HL-60/S4 (cell line): Measurements from ENCODE around the gene CPT1B.
"Not testable (repeated sequence)": the region's sequence is repeated elsewhere in the genome, so short reads cannot be mapped to it uniquely, and the experiment has no call there.

ENCODE experiments used
- in situ Hi-C: fragments of 300-500 bp; cut with MboI; formaldehyde crosslinking; loops from 2 replicates; pipeline ENCODE4 v1.14.3; 2022; ENCODE audit warnings: low sequenced_read_pairs

The CPT1B gene

DNA sequence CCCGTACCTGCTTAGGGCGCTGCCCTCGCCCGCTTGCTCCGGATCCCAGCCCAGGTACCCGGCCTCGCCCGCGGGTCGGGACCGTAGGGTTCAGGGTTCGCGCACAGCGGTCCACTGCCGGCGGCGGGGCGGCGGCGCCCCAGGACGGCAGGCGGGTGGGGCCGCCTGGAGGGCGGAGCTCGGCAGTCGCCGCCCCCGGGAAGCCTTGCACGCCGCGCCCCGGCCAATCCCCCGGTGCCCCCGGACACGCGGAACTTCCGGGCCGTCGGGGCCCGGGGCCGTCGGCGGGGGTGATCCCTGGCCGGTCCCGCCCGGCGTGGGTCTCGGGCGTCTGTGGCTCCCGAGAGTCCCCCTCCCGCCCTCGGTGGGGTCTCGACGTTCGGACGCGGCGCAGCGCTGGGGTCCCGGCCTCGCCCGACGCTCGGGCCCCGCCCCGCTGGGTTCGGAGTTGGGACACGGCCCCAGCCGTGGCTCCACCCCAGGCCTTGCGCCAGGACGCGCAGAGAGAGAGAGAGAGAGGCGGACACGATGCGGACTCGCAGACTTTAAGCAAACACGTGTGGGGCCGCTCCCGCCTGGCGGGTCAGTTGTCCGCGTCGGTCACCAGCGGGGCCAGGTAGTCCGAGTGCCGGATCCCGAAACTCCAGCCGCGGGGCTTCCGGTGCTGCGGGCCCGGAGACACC lies 48.2 kb downstream of the CPT1B start, which contains the start of gene TYMP:
TSS of gene TYMP (minus strand) at position 116 of the 683 bp plus-strand sequence. CDS start 303 bp downstream, outside the sequence.
- in situ Hi-C loops = no loop called here

DNA sequence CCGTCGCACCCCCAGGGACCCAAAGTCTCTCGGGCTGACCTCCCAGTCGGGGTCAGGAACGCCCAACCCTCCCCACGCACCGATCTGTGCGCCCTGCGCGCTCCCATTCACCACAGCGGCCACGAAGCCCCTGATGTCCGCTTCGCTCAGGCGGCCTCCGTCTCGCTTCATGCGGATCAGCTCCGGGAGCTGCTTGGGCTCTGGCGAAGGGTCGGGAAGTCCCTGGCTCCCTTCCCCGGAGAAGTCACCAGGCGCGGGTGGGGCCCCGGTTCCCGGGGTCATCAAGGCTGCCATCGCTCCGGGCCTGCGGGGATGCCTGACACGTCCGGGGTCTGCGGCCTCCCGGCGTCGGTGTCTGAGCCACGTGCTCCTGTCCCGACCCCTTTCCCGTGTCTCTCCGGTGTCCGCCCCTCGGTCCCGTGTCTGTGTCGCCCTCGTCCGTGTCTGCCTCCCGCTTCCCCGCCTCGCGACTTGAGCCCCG lies 48.8 kb downstream of the CPT1B start:
- in situ Hi-C loops = no loop called here

DNA sequence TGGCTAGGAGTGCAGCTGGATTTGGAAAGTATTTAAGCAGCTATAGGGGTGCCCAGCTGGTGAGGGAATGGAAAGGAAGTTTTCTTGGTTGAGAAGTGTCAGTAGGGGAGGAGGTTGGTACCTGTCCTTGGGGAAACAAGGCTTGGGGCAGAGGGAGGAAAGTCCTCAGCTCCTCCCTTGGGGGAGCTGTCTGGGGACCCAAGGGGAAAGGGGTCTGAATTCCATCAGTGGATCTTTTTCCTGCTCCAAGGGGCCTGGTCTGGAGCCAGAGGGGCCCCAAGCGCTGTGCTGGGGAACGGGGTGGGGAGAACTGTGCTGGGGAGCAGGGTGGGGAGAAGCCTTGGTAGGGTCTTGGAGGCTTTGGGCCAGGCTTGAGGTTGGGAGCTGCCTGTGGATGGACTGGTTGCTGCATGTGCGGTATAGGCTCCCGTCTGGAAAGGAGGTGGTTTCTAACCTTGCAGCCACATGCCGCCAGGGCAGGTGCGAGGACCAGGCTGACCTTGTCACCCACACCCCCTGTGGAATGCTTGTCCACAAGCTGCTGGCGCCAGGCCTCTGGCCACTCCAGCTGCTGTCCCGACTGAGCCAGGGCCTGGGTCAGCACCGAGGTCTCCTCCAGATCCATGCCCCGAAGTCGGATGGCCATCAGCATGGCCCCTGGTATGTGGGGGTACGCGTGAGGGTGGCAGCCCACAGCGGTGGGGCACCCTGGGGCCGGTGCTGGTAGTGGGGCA lies 49.4 kb downstream of the CPT1B start:
- in situ Hi-C loops = no loop called here

DNA sequence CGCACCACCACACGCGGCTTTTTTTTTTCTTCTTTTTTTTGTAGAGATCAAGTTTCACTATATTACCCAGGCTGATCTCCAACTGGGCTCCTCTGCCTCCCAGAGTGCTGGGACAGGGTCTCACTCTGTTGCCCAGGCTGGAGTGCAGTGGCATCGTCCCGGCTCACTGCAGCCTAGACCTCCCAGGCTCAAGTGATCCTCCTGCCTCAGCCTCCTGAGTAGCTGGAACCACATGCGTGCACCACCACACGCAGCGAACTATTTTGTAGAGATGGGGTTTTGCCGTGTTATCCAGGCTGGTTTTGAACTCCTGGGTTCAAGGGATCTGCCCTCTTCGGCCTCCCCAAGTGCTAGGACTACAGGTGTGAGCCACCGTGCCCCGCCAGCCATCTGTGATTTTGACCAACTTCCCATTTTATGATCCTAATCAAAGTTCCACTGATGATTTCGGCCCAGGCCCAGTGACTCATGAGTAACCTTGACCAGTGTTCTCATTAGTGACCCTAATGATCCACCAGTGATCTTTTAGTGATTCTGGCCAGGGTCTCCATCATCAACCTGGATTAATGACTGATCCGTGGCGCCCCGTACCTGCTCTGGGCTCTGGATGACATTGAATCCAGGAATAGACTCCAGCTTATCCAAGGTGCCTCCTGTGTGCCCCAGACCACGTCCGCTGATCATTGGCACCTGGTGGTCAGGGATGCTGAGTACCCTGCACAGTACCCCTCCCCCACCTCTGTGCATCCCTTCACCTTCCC lies 50.1 kb downstream of the CPT1B start:
- in situ Hi-C loops = no loop called here

DNA sequence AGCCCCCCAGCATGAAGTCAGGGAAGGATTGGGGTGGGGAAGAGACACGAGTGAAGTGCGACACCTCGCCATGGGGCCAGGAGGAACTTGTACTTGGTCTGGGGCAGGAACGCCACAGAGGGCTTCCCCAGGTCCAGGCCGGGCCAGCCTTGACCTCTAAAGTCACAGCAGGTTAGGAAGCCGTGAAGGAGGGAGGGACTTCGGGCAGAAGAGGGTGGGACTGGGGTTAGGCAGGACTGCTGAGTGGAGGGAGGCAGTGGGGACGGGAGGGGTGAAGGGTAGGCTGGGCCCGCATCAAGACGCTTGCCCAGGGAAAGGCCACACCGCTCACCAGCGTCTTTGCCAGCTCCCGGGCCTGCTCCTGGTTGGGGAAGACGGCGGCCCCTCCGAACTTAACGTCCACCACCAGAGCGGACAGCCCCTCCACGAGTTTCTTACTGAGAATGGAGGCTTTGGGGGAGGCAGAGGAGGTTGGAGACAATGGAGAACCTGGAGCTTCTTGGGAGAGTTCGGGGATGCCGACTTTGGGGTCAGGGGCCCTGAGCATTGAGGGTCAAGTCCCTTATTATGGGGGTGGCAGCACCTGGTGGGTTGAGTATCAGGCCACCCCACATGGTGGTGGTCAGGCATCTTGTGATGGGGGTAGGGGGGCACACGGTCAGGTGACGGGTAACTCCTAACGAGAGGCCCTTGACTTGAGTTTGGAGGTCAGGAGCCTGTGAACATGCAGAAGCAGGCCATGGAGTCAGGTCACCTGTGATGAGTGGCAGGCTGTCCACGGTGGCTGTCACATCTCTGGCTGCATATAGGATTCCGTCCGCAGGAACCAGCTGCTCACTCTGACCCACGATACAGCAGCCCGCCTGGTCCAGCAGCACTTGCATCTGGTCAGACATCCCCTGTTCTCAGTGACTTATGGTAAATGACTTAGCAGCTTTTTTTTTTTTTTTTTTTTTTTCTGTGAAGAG lies 51.1 kb downstream of the CPT1B start:
- in situ Hi-C loops = no loop called here

DNA sequence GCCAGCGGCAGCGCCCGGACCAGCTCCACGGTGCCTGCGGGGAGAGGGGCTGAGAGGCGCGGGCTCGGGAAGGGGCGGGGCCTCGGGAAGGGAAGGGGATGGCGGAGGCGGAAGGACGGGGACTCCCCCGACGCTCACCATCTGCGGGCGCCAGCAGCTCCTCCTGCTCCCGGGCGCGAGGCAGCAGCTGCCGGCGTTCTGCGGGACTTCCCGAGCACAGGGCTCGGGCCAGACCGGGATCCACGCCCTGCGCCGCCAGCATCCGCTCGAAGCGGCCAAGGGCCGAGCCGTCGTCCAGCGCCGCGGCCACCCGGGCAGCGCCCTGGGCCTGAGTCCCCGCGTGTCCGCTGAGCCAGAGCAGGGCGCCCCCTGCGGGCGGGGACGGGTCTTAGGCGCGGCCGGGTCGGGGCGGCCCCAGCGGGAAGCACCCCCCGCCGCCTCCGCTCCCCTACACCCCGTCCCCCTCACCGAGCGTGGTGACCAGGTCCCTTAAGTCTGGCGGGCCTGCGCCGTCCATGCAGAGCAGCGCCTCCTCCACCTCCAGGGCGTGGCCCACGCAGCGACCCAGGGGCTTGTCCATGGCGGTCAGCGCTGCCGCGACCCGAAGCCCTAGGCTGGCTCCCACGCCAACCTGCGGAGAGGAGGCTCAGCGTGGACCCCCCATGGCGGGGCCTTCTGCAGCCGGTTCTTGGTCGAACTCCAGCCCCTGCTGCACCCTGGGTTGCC lies 52.0 kb downstream of the CPT1B start:
- in situ Hi-C loops = no loop called here

DNA sequence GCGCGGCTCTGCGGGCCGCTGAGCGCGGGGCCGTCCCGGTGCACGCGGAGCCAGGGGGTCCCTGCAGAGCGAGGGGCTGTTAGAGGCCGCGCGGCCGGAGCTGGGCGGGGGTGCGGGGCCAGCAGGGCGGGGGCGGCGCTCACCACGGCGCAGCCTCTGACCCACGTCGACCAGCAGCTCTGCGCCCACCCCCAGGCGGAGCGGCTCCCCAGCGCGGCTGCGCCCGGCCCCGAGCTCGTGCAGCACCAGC lies 52.4 kb downstream of the CPT1B start:
- in situ Hi-C loops = no loop called here

DNA sequence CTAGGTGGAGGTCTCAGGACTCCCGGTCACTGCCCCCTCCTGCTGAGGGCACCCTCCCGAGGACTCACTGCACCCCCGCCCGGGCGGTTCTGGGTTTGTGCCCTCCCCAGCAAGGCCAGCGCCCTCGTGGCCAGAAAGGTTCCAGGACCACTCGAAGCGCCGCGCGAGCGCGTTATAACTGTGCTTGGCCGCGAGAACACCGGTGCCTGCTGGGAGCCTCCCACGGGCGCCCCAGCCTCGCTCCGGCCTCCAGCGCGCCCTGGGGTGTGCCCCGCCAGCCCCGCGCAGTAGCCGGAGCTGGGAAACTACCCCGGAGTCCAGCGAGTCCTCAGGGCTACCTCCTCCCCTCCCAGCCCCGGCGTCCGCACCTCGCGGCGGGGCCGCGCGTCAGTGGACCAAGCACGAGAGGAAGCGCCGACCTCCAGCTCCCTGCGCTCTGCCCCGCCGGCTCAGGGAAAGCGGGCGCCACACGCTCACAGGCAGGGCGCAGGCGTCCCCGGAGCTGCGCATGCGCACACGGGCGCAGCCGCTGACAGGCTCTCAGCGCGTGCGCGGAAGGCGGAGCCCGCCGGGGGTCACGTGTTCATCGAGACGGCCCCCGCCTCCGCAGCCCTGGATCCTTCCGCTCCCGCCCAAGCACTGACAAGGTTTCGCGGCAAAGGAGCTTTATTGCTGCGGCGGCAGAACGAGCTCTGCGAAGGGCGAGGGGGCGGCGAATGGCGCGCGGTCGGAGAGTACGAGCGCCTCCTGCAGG lies 52.9 kb downstream of the CPT1B start, which contains the start of gene SCO2:
TSS of gene SCO2 (minus strand) at position 495 of the 754 bp plus-strand sequence. CDS start 1,187 bp downstream, outside the sequence.
- in situ Hi-C loops = no loop called here

DNA sequence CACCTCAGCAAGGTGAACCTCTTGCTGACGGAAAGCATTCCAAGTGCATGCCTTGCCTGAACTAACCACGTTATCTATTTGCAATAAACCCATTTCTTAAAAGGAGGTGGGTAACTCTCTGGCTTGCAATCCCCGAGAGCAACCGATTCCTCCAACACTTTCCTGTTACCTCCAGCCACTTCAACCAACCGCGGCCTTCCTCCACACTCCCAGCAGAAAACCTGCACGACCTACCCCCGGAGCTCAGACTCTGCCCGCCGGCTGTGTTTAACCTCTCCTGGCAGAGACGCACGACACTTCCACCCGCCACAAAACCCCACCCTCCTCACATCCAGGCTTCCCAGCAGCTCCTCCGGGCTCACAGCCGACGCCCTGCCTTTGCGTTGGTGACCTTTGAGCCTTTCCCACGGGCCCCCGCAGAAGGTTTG lies 53.5 kb downstream of the CPT1B start:
- in situ Hi-C loops = no loop called here

DNA sequence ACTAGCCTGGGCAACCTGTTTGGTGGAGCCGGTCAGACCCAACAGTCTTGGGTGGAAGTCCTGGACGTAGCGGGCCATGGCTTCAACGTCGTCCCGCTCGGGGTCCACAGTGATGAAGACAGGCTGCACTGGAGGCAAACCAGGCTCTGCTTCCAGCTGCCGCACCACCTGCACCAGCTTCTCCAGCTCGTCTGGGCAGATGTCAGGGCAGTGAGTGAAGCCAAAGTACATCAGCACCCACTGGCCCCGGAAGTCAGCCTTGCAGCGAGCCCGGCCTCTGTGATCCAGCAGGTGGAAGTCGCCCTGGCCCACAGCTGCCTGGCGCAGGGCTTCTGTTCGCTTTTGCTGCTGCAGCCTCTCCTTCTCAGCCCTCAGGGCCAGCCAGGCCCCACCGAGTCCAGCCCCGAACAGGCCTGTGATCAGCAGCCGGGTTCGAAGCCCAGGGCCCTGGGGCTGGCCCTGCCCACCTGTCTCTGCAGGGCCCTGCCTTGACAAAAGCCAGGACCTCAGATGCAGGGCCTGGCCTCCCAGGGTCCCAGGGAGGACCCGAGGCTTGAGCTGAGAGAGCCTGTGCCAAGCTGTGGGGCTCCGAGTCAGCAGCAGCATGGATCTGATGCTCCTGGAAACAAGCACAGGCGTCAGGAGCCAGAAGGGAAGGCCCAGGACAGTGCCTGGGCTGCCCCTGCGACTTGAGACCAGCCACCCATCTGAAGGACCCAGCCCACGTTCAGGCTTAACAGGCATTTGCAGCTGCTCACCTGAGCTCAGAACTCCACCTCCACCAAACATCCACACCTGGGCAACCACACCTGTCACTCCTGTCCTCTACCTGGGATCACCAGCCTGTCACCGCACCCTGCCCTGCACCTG lies 54.2 kb downstream of the CPT1B start:
- in situ Hi-C loops = no loop called here

DNA sequence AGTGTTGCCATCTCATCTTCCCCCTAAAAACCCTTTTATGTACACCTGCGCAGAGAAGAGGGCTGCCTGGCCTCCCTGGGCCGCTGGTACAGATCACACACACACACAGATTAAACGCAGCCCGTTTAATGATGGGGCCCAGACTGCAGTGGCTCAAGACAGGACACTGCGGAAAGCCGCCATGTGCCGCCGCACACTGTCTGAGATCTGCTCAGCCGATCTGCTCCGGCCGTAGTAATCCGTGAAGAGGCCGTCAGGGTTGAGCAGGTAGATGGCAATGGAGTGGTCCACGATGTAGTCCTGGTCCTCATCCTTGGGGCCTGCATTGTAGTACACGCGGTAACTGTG lies 54.8 kb downstream of the CPT1B start:
- in situ Hi-C loops = no loop called here

DNA sequence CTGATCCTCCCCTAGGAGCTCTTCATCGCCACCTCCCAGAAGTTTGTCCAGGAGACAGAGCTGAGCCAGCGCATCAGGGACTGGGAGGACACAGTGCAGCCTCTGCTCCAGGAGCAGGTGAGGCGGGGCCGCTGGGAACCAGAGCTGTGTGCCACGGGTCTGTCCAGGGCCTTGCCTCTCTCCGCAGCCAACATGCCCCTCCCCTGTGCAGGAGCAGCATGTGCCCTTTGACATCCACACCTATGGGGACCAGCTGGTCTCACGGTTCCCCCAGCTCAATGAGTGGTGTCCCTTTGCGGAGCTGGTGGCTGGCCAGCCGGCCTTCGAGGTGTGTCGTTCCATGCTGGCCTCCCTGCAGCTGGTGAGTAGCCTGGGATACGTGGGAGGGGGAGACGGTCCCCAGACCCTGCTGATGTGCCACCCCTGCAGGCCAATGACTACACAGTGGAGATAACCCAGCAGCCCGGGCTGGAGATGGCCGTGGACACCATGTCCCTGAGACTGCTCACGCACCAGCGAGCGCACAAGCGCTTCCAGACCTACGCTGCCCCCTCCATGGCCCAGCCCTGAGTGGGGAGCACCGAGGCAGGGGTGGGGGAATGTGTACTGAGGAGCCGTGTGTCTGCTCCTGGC lies 55.3 kb downstream of the CPT1B start:
- in situ Hi-C loops = no loop called here

DNA sequence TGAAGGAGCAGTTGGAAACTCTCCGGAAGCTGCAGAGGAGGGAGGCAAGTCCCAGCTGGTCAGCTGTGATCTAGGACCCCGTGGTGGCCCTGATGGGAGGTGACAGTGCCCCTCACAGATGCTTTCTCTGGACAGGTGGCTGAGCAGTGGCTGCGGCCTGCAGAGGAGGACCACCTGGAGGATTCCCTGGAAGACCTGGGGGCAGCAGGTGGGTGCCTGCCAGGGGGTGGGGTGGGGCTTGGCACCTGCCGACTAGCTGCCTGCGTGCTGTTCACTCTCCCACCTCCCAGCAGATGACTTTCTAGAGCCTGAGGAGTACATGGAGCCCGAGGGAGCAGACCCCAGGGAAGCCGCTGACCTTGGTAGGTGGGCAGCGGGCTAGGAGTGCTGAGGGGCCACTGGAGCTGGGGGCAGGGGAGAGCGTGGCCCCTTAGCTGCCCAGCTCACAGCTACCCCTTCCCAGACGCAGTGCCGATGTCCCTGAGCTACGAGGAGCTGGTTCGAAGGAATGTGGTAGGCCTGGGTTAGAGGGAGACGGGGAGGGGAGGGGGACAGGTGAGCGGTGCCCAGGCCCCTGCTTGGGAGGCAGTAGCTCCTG lies 55.9 kb downstream of the CPT1B start:
- in situ Hi-C loops = no loop called here

DNA sequence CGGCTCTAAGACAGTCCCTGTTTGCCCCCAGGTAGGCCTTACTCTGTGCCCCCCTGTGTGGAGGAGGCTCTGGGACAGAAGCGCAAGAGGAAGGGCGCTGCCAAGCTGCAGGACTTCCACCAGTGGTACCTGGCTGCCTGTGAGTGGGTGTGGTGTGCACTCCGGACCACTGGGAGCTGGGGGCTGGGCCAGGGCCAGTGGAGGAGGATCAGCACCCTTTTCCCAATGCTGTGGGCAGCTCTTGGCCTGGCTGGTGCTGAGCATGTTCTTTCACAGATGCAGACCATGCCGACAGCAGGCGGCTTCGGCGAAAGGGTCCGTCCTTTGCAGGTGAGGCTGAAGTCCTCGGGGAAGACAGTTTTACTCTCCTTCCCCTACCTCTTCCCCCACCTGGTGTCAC lies 56.5 kb downstream of the CPT1B start:
- in situ Hi-C loops = no loop called here

DNA sequence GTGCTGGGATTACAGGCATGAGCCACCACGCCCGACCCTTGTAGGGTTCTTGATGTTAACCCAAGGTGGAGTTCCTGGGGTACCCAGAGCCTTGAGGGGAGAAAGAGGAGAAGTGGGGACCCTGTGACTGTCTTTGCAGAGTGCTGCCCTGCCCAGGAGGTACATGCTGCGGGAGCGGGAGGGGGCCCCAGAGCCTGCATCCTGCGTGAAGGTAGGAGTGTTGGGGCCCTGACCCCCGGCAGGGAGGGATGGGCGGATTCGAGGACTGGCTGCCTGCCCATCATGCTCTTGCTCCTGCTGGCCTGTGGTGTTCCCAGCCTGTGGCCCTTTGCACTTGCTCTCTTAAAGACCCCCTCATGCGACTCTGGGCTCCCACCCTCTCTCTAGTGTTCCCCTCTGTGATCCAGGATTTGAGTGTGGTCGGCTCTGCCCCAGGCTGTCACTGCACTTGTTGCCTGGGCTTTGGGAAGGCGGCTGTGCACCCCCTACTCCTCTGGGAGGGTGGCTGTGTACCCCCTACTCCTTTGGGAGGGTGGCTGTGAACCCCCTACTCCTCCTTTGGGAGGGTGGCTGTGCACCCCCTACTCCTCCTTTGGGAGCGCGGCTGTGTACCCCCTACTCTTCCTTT lies 57.3 kb downstream of the CPT1B start:
- in situ Hi-C loops = no loop called here

DNA sequence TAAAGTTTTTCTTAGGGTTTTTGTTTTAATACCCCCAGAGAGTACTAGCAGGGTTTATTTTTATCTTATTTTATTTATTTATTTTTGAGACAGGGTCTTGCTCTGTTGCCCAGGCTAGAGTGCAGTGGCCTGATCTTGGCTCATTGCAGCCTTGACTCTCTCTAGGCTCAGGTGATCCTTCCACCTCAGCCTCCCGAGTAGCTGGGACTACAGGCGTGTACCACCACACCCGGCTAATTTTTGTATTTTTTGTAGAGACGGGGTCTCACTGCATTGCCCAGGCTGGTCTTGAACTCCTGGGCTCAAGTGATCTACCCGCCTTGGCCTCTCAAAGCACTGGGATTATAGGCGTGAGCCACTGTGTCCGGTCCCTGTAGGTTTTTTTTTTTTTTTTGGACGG lies 58.0 kb downstream of the CPT1B start:
- in situ Hi-C loops = not testable (repeated sequence)

DNA sequence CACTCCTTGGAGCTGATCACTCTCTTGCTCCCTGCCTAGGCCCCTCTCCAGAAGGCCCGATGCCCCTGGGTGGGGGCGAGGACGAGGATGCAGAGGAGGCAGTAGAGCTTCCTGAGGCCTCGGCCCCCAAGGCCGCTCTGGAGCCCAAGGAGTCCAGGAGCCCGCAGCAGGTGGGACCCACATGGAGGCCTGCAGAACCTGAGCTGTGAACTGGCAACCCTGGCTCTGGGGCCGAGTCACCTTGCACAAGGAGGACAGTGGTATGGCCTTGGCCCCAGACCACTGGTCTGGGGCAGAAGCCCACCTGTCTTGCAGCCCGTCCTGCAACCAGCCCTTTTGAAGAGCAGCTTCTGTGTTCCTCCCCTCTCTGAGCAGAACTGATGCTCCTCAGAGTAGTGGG lies 59.1 kb downstream of the CPT1B start:
- in situ Hi-C loops = no loop called here
